Measurements from ENCODE around the gene APOBEC3A. TPM values are rescaled to one million over a fixed set of nuclear protein-coding genes. Genes with fewer than 3 reads are reported as not detected.

The APOBEC3A gene
- total and polyA plus RNA-seq, 2 of the 8 experiments (the other 6 are each of a cell fraction or from before 2014, with no cell fraction given) = not detected

DNA sequence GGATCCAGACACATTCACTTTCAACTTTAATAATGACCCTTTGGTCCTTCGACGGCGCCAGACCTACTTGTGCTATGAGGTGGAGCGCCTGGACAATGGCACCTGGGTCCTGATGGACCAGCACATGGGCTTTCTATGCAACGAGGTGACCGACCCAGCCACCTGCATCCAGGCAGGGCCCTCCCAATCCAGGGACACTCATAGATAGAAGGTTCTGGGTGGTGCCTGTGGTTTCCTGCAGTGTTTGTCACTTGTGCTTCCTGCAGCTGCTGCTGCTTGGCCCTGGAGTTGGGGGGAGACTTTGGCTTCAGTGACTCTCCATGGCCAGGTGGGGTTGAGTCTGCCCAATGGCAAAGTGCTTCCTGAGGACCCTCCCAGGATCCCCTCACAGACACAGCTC lies 32.1 kb downstream of the APOBEC3A start:
- CTCF ChIA-PET (ENCODE audit: partially characterized antibody) = interaction anchor here (0.8 kb wide), 1 partner anchor 160 kb away, joined by 3 read pairs; no protein-coding TSS in a partner anchor
- H4K20me1 ChIP-seq (replicated peaks in 1 of 2; ENCODE audit: control insufficient read depth in 1 of 2, insufficient read depth in 2 of 2, low read length in 2 of 2) = no peaks in the 10 kb centered on the region
- no peak for TF ChIP-seq ASH2L (IDR thresholded peaks at IDR 0.05; ENCODE audit: low read length)
- no peak for TF ChIP-seq FOSL1 (IDR thresholded peaks at IDR 0.05; ENCODE audit: insufficient read depth, low read depth, low read length)
- TF ChIP-seq SUZ12 (IDR thresholded peaks at IDR 0.05; ENCODE audit: low read length) = no peak
- TF ChIP-seq, protein P1, sequence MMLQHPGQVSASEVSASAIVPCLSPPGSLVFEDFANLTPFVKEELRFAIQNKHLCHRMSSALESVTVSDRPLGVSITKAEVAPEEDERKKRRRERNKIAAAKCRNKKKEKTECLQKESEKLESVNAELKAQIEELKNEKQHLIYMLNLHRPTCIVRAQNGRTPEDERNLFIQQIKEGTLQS (IDR thresholded peaks at IDR 0.05; ENCODE audit: insufficient read depth, low read depth, low read length) = no peak
- TF ChIP-seq TEAD4 (IDR thresholded peaks at IDR 0.05; ENCODE audit: low read depth, low read length) = no peak
- TF ChIP-seq, protein P2, sequence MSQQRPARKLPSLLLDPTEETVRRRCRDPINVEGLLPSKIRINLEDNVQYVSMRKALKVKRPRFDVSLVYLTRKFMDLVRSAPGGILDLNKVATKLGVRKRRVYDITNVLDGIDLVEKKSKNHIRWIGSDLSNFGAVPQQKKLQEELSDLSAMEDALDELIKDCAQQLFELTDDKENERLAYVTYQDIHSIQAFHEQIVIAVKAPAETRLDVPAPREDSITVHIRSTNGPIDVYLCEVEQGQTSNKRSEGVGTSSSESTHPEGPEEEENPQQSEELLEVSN (IDR thresholded peaks at IDR 0.05) = no peak
- no peak for TF ChIP-seq RXRA (IDR thresholded peaks at IDR 0.05; ENCODE audit: insufficient read depth, low read depth, low read length)
- no peak for TF ChIP-seq BRCA1 (IDR thresholded peaks at IDR 0.05; ENCODE audit: low read depth, low read length)
- no peak for TF ChIP-seq CBX8 (IDR thresholded peaks at IDR 0.05; ENCODE audit: borderline replicate concordance, low read depth, low read length)
- TF ChIP-seq BACH1 (IDR thresholded peaks at IDR 0.05; ENCODE audit: low read length) = no peak
- no peak for TF ChIP-seq TBP (IDR thresholded peaks at IDR 0.05; ENCODE audit: low read depth, low read length)
- TF ChIP-seq TAF7 (optimal IDR thresholded peaks at IDR 0.05; ENCODE audit: borderline replicate concordance, low read depth, low read length) = no peak
- TF ChIP-seq GABPA (IDR thresholded peaks at IDR 0.05; ENCODE audit: borderline replicate concordance, insufficient read depth, low read length) = no peak

More for the DNA sequence above, 32.1 kb downstream of the APOBEC3A start:
- Histone ChIP-seq H3K23me2 (ENCODE audit: low read depth, low read length) (no peaks in the 10 kb centered on the region), H4K91ac (replicated peaks; ENCODE audit: insufficient read length, low read length) (no peak overlapping the region), H3K4me1 (replicated peaks in 1 of 4; ENCODE audit: control insufficient read depth in 3 of 4, insufficient read depth in 4 of 4, low read length in 3 of 4) (peaks cover 0 to 6% (median 2%) of the 10 kb centered on the region in 4 experiments; a peak in 4 of 7 replicates), H2AFZ (ENCODE audit: low read length) (no peak overlapping the region), H2BK20ac (ENCODE audit: low read length) (no peak overlapping the region), H3K27ac (ENCODE audit: low read depth, low read length) (no peak overlapping the region), H3K23ac (ENCODE audit: insufficient read length) (no peak overlapping the region), H3K14ac (ENCODE audit: insufficient read length) (no peak overlapping the region), H3K4me2 (ENCODE audit: insufficient read depth in 1 of 2, low read depth in 2 of 2, low read length in 2 of 2) (no peak overlapping the region), H3K18ac (ENCODE audit: extremely low read depth, low read length) (no peak overlapping the region; the same call in 1 of the 2 replicates), H3K56ac (replicated peaks; ENCODE audit: insufficient read length, low read depth, low read length) (no peak overlapping the region), H3K9ac (replicated peaks in 1 of 4; ENCODE audit: extremely low read depth in 1 of 4, low read depth in 3 of 4, low read length in 3 of 4) (no peak overlapping the region), H2BK120ac (replicated peaks; ENCODE audit: low read depth, low read length) (no peak overlapping the region), H3K79me2 (ENCODE audit: control insufficient read depth in 1 of 2, insufficient read depth in 2 of 2, low read length in 2 of 2) (no peaks in the 10 kb centered on the region), H4K8ac (ENCODE audit: extremely low read depth, insufficient read depth, low read length) (no peak overlapping the region), H3K36me3 (ENCODE audit: control insufficient read depth in 2 of 4, insufficient read depth in 4 of 4, low read length in 3 of 4) (no peaks in the 10 kb centered on the region; a peak in 1 of 8 replicates), H3K4ac (replicated peaks; ENCODE audit: insufficient read length, low read depth, low read length) (no peak overlapping the region), H3K9me3 (ENCODE audit: insufficient read depth in 2 of 2, low read depth in 1 of 2, low read length in 1 of 2) (0 out of 4 replicates have a peak, but pooled peaks cover 0 to 4% of the 10 kb centered on the region in 2 experiments), H4K5ac (ENCODE audit: insufficient read length, low read depth, low read length) (no peak overlapping the region), H2BK15ac (ENCODE audit: low read length) (no peak overlapping the region), H3K27me3 (replicated peaks in 1 of 4; ENCODE audit: control insufficient read depth in 3 of 4, extremely low read depth in 1 of 4, insufficient read depth in 3 of 4, low read length in 3 of 4) (no peaks in the 10 kb centered on the region), H3K4me3 (ENCODE audit: extremely low read depth in 1 of 4, insufficient read depth in 2 of 4, low read depth in 3 of 4, low read length in 4 of 4) (no peak overlapping the region), H2BK12ac (ENCODE audit: low read depth, low read length) (no peak overlapping the region), H3K79me1 (ENCODE audit: low read depth, low read length) (no peaks in the 10 kb centered on the region), H2AK5ac (ENCODE audit: low read depth, low read length) (no peak overlapping the region), H2BK5ac (ENCODE audit: low read depth, low read length) (no peak overlapping the region)
- POLR2A ChIA-PET (ENCODE audit: partially characterized antibody) = no interaction called here
- FAIRE-seq = no peak
- no peak for DNase-seq (ENCODE audit: low read depth in 1 of 2, low spot score in 2 of 2)
- 95% methylated on average over 6 of the region's 6 CpGs; no CpG with 5 or more reads in 1 of the 2 experiments for WGBS, 2 experiments (ENCODE audit: extremely low coverage in 1 of 2, insufficient coverage in 1 of 2, insufficient read length in 1 of 2, insufficient replicate concordance in 2 of 2, low coverage in 1 of 2, low lambda C conversion rate in 2 of 2, missing lambda C conversion rate in 1 of 2)
